Retinal pigment epithelial cell (primary cell): ENCODE data around the gene ACAP3.

Experiments
- DNase-seq: peaks from one replicate; pipeline ENCODE4 v3.0.0-alpha.2; 2010; ENCODE audit warnings: low read depth
- H3K4me3 ChIP-seq: 2 replicates; pipeline ENCODE4 v1.5.1; 2011; ENCODE audit warnings: mild to moderate bottlenecking, low read length, control low read depth, moderate library complexity
- TF ChIP-seq, protein P1 (sequence below): conservative IDR thresholded peaks from 2 replicates; pipeline ENCODE4 v1.5.1; 2011; ENCODE audit warnings: low read depth, low read length, control low read depth, inconsistent platforms

ACAP3 gene

DNA sequence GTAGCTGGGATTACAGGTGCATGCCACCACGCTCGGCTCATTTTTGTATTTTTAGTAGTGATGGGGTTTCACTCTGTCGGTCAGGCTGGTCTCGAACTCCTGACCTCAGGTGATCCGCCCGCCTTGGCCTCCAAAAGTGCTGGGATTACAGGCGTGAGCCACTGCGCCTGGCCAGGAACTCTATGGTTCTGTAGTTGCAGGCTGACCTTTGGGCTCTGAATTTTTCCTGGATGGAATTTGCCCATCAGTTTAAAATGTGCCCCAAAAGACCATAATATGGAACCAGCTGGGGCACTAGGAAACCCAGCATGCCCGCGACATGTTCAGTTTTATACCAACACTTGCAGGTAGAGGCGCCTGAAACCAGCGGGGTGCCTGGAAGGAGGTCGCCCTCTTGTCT is 29.1 kb downstream of the ACAP3 start:
- no peak for DNase-seq
- no peak overlapping the region for H3K4me3 ChIP-seq
- TF ChIP-seq, protein P1, sequence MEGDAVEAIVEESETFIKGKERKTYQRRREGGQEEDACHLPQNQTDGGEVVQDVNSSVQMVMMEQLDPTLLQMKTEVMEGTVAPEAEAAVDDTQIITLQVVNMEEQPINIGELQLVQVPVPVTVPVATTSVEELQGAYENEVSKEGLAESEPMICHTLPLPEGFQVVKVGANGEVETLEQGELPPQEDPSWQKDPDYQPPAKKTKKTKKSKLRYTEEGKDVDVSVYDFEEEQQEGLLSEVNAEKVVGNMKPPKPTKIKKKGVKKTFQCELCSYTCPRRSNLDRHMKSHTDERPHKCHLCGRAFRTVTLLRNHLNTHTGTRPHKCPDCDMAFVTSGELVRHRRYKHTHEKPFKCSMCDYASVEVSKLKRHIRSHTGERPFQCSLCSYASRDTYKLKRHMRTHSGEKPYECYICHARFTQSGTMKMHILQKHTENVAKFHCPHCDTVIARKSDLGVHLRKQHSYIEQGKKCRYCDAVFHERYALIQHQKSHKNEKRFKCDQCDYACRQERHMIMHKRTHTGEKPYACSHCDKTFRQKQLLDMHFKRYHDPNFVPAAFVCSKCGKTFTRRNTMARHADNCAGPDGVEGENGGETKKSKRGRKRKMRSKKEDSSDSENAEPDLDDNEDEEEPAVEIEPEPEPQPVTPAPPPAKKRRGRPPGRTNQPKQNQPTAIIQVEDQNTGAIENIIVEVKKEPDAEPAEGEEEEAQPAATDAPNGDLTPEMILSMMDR, result no peak

DNA sequence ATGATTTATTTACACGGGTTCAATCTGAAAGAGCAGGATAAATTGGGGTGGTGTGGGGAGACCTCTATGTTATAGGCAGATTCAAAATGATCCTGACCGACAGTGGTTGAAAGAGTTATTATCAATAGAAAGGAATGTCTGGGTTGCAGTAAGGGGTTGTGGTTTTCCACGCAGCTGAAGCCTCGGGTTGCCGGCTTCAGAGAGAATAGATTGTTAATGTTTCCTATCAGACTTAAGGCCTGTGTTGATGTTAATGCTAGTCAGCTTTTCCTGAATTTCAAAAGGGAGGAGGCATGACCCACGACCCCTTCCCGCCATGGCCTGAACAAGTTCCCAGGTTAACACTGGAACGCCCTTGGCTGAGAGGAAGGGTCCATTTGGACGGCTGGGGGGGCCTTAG is 31.9 kb downstream of the ACAP3 start:
- H3K4me3 ChIP-seq, result no peak overlapping the region
- TF ChIP-seq, protein P1, result no peak
- DNase-seq, result no peak

DNA sequence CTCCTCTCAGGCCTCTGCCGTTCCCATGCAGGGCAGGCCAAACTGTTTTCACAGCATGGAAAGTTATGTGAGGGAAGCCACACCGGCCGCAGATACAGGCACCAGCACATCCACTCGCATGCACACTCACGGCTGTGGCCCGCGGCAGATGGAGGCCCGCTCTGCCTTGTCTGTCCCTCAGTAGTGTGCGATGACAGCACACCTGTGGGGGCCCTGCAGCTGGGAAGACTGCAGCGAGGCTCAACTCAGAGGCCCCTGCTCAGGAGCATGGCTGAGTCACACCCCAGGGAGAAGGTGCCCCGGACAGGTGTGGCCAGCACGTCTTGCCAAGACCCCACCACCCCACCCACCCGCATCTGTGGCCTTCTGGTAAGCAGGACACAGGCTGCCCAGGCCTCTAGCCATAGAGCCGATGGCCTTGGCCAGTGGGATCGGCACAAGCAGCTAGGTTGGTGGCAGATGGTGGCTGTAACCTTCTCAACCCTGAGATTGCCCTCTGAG is 32.7 kb downstream of the ACAP3 start:
- DNase-seq, result no peak
- H3K4me3 ChIP-seq, result no peak overlapping the region
- TF ChIP-seq, protein P1, result no peak

DNA sequence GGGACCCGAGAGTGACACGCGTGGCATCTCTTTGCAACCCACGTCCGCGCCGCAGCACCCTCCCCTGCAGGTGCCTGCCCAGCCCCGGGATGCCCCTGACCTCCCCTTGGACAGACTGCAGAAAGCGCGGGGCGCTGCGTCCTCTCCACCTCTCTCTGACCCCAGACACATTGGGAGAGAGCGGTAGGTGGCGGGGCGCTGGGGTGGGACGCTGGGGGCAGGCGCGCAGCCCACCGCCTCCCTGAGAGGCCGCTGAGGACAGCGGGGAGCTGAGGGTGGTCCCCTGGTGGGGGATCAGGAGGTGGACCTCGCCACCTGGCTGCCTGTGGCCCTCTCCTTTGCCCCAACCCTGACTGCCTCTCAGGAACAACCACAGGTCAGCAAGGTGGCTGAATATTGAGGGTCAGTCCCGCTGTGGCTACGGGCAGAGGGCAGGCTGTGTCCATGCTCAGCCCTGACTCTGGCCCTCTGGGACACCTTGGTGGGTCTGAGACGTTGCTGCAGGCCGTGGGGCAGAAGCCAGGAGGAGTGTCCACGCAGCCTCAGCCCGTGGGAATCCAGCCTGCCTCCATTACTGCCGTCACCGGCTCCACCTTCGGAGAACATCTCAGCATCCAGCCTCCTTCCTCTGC is 33.3 kb downstream of the ACAP3 start:
- no peak for DNase-seq
- H3K4me3 ChIP-seq, result peak overlapping the region; percentile 62
- TF ChIP-seq, protein P1, result no peak

DNA sequence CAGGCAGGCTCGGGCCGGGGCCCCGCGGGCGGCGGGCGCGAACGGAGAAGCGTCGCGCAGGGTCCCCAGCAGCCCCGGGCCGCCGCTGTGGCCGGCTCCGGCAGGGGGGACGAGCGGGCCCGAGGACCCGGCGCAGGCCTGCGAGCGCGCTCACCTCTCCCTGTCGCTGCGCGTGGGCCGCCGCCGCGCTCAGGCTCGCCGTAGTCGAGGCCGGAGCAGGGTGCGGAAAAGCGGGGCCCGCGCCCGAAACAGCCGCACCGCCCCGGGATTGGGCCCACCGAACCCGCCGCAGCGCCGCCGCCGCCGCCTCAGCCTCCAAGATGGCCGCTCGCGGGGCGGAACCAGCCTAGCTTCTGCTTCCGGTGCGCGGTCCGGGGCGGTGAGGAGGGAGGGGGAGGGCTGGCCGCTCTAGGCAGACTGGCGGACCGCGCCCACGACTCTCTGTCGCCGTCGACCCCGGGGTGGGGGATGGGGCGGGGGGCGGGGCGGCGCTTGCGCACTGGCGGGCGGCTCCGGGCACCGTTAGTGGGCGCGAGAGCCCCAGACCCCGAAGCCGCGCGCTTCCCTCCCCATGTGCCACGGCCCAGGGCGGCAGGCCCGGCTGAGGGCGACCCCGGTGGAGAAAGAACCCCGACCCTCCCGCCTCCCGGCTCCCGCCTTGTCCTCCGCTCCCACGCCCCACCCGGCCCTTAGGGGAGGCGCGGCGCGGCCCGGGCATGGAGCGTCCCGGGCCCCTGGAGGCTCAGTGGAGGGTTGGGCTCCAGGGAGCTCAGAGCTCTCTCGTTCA is 34.0 kb downstream of the ACAP3 start, which contains the start of gene UBE2J2:
TSS of gene UBE2J2 (minus strand) at position 343 of the 787 bp plus-strand sequence. CDS start 5,862 bp downstream, outside the sequence.
- DNase-seq, result peak; percentile 58
- peak within 1 kb of the TSS; percentile 79 for H3K4me3 ChIP-seq
- TF ChIP-seq, protein P1, result no peak

DNA sequence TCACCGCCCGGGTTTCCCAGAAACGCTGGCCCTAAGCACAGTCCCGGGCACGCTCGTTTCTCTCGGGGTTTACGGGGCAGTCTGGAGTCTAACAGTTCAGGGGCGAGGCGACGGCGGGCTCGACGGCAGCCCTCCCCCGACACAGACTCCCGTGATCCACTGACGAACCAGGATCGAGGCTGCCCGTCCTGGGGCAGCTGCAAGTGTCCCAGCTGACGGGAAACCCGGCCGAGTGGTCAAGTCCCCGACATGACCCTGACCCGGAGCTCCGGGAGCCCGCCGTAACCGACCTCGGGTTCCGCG is 34.6 kb downstream of the ACAP3 start:
- DNase-seq, result no peak
- TF ChIP-seq, protein P1, result no peak
- peak overlapping the region; percentile 79 for H3K4me3 ChIP-seq
